HG03521 (cell line): Measurements from ENCODE around the gene UBE3B.

Source experiments
- ATAC-seq: cut with Tn5 transposase; IDR thresholded peaks from one replicate; pipeline ENCODE4 v1.9.1; 2021; ENCODE audit warnings: mild to moderate bottlenecking, moderate library complexity; ENCODE audit not compliant: unreplicated experiment

The UBE3B gene

DNA sequence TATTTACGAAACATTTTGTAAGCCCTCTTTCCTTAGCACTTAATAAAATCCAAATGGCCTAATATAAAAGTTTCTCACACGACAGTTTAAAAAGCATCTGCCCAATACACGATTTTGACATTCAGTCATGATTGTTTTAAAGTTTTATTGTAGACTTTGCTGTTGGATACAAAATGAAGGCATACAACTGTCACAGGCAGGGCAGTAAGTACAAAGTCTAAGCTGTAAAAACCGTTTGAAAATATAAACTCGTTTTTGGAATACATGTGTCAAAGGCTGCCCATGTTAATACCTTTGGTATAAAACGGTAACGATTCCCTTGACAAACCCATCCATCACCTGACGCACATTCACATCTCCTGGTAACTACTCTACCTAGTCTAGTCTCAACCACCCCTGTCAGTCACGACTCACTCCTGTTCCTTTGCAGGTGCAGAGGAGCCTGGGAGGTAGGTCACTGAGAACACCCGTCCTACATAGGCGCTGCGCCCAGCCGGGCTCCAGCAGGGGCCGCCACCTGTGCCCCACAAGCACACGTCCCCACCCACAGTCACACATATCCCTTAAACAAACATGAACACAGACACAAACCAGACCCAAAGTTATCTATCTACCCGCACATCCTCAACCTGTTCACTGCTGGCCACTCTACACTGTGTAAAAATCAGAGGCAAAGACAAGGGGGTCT is 27.4 kb upstream of the UBE3B start:
- no peak for ATAC-seq

DNA sequence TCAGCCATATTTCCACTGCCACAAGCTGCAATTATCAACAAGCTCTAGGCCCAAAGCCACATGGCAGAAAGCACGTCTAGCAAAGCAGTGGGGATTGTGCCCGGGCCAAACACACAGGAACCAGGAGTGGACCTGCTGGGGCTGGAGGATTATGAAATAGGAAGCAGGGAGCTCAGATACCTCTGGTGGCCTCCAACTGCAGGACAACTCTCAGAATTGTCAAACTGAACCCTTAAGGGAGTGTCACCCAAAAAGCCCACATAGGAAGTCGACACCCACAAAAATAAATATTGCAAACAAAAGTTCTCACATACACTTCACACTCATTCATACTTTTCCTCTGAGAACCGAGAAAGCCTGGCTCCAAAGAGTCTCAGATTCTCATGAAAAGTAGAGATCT is 26.5 kb upstream of the UBE3B start:
- ATAC-seq = no peak

DNA sequence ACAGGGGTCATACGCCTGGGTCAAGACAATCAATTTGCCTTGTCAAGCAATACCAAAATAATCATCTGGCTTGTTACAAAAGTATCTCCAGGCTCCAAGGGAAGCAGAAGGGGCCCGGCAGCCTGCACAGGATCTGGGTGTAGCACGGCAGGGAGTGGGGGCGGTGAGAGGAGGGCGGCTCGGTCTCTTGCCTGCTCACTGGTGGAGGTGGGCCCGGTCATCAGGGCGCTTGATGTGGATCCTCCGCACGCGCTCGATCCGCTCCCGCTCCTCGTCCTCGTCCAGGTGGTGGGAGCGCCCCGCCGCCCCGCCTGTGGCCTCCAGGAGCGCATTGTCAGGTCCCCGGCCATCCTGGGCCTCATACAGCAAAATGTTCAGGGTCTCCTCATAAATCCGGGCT is 26.0 kb upstream of the UBE3B start:
- ATAC-seq = no peak

DNA sequence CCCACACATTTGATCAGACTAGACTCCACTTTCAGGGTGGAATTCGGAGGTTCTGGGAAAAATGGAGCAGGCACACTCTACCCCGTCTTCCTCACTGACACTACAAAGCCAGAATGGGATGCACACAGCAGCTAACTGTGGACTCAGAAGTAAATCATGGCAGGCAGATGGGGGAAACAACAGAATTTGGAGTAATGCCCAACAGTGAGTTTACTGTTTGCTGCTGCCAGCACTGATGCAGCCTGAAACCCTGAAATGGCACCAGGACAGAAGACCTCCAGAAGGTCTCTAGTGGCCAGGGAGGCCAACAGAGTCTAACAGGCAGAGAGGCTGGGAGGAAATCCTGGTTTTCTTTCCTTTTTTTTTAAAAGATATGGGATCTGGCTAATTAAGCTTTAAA is 24.9 kb upstream of the UBE3B start:
- ATAC-seq = no peak

DNA sequence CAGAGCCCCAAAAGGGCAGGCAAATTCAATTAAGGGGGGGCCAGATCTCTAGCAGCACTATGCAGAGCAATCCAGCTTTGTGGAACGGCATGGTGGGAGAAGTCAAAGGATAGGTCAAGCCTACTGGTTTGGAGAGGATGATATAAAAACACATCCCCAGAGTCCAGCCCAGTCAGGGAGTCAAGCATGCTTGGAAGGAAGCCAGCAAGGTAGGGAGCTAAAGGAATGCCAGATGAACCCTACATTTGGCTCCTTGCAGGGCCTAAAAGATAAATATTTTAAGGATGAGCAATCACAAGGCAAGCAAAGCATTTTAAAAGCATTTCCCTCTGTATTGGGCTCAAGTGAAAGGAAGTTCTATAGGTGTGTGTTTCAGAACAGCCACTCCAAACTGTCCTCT is 21.7 kb upstream of the UBE3B start:
- ATAC-seq = no peak

DNA sequence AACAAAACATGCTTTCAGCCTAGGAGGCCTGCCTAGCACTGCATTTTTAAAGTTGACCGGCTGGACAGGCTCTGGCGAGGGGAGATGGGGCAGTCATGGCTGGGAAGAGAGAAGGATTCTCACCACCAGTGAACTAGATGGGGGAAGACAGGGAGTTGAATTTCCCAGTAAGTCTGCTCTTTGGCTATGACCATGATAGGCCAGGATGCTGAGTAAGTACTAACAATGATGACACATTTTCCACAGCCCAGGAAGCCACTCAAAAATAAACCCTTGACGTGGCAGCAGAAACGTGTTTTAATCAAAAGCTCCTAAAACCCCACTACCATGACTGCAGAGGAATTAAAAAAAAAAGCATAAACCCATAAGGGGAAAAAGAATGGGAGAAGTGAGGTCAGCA is 19.3 kb upstream of the UBE3B start:
- ATAC-seq = no peak

DNA sequence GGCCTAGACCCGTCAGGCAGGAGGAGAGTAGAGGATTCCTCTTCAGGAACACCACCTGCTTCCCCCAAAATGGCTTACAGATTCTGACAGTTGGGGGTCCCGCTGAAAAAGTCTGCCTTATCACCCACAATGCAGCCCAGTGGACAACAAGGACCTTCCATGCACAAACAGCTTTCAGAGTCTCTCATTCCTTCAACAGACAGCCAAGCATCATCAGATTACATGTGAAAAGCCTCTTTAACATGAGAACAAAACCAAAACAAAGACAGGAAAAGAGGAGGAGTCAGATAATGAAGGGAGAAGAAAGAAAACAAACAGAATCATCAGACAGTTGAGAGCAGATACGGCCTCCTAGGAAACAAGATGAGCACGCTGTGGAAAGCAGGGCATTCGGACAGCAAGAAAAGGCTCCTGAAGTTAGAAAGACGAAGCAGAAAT is 18.6 kb upstream of the UBE3B start:
- no peak for ATAC-seq

DNA sequence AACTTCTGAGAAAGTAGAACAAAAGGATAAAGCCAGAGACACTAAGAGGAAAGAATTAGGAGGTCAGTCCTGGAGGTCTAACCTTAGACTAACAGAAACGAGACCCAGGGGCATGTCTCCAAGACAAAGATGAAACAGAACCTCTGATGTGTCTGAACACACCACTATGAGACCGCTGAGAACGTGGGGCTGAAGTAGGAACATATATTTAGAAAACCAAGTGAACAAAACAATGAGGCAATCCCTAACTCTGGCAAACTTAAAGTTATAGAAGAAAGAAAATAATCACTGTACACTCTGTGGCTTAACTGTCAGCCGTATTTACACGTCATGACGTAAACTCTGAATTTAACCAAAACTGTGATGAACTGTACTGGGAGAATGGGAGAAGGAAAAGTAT is 18.2 kb upstream of the UBE3B start:
- ATAC-seq = no peak

DNA sequence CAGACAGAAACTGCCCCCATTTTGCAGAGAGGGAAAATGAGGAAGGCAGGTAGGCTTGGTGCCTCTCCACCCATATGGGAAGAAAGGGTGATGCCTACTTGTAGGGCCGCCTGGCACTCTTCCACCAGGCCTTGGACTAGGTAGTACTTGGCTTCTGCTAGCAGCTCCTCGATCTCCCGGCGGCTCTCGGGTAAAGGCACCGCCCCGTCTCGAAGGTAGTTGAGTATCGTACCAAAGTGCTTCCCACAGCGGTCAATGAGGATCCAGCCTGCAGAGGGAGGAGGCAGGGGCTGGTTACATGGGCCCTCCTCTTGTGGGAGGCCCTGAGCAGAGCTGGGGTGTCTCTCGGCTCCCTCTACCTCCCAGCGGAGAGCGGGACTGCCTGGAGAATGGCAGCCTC is 16.9 kb upstream of the UBE3B start:
- no peak for ATAC-seq

DNA sequence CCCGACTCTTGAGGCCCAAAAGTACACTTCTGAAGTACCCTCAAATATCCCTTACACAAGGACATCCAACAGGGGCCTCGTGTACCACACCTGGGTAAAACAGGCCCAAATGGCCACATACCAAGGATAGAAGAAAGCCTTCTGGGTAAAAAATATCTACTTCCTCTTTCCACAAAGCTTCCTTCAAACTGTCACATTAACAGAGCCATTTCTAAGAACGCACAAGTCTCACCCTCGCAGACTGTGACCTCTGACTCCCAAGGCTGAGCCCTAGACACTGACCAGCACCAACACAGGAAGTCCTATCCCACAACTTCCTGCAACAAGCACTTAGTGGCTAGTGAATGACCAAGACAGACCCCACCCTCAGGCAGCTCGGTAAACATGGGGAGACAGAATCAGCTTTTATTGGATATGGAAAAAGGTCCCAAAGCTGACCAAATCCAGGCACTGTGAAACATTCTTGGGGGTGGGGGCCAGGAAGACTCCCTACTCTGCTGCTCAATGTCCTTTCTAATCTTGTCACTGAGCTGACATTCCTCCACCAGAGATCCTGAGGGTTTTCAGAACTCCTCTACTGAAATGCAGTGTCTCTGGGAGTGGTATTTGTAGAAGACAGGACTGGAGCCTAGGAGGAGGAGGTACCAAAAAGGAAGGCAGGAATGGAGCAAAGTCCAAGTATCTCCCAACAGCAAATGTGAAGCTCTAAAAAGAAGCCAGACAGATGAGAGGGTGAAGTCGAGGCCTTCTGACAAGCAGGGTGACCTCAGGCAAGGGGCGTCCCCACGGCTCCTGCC is 16.2 kb upstream of the UBE3B start:
- no peak for ATAC-seq

DNA sequence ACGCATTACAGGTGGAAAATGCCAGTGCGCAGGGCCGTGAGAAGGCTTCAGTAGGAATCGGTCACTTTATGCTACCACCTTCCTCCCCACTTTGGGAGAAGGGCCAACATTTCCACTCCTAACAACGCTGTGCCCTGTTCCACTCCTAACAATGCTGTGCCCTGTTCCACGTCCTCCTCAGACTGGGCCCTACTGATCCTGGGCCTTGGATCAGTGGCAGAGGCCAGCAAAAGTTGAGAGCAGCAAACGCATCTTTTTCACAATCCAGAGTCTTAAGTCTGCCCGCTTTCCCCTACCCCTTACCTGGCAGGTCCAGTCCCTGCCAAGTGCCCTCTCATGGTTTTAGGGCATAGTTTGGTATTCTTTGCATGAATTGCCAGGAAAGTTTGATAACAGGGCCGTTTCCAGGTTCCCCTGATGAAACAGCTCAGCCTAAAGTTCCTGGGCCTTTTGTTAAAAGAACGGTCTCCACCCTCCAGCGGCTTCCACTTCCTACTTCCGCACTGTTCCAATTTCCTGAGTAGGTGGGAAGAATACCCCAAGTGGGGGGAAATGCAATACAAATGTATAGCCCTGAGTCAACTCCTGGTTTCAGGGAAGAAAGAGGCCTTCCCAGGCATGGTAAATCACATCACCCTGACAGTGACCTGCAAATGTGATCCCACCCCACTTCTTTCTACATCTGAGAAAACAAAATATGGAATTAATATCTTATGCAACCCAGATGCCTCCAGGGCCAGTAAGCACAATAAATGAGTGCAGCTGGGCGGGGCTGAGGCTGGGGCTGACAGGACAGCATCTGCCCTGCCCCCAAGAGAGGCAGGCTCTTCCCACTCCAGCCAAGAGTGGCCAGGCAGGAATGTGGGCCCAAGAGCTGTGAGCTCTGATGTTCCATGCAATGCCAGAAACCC is 15.3 kb upstream of the UBE3B start:
- ATAC-seq = no peak

DNA sequence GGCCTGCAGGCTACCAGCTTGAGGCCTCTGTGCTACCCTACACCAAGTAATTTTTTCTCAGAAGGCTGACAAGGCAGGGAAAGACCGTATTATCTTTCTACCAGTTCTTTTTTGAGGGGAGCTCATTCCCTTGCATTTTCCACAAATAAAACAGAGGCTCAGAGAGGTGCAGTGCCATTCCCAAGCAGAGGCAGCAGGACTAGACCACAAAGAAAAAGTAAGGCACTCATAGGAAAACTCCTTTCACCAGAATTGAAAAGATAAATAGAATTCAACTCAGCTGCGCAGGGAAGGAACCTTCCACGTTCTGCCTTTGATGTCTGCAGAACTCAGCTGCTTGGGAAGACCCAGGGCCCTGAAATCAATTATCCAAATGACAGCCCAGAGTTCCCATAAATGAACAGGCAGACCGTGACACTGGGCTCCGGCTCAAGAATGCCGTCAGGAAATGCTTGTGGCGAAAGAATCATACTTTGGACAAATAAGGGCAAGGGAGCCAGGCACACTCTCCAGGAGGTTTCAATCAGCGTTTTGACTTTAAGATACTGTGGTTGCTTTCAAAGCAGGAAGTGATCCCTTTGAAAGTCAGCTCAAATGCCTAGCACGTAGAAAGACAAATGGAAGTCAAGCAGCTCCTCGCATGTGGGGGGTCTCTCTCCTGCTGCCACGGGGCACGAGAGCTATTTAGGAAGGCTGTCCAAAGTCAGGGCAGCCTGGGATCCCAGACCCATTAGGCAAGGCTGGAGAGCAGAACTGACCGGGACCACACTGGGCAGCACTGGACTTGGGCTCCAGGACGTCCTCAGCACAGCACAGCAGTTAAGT is 14.4 kb upstream of the UBE3B start:
- ATAC-seq = no peak

DNA sequence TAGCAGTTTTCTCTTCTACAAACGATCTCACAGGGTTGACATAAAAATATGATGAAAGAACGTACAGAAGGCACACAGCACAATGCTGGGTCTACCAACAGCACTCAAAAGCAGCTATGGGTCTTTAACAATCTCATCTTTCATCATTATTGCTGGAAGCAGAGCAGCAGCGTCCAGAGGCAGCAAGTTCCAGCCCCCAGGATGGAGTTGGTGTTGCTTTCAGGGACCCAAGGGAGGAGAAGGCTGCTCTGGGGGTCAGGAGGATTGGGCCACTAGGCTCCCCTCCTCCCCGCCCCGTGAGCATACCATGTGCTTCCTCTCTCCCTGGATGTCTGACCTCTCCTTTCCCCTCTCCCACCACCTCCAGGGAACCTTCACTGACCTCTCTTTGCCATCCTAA is 13.7 kb upstream of the UBE3B start:
- ATAC-seq = no peak

DNA sequence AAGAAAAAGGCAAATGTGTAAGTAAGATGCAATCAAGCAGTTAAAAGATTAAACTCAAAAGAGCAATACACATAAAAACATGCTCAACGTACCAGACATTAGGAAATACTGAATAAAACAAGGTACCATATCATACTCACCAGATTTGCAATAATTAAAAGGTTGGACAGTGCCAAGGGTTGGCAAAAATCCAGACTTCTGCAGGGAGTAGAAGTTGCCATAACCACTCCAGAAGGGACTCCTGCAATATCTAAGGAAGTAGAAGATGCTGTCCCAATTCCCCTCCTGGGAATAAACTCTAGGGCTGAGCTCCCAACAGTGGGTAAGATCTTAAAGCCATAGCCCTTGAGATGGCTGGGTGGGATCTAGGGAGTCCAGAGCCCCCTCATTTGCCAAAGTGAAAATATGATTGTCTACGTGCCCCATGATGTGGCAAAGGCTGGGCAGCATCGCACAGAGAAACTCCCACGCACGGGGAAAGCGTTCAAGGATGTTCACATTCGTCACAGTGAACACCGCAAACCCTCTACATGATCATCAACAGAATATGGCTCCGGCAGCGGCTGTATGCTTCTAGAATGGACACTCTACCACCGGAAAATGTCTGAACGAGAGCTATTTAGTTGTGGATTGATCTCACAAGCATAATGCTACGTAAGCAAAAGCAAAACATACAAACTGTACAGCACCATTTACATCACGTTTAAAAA is 12.6 kb upstream of the UBE3B start:
- ATAC-seq = no peak

DNA sequence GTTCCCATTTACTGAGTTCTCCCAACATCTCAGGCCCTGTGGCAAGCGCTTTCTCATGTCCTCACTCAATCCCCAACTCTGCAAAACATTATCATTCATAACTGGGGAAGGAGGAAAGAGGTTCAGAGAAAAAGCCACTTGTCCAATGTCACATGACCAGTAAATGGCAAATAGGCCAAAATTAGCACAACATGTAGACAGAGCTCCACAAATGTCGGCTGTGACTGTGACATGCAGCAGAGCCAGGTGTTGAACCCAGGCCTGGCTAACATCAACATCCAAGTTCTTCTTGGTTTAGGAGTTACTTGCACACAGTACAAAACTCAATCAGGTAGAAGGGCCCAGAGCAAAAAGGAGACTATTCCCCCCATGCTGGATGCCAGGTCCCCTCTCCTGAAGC is 11.1 kb upstream of the UBE3B start:
- no peak for ATAC-seq

DNA sequence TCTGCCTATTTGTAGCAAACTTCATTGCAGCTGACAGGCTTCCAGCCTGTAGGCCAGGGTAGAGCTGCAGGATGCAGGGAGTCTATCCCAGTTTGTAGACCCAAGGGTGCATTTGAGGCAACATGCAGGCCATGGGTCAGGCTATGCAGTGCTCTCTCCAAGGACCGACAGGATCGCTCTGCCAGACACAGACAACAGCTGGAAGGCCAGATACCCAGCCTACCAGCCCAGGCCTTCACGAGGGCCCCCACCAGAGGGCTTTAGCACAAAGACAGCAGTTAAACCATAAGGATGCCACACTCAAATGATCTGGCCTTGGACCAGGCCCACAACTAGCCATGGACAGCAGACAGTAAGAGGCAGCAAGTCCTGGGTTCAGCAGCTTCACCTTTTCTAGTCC is 10.6 kb upstream of the UBE3B start:
- ATAC-seq = no peak

DNA sequence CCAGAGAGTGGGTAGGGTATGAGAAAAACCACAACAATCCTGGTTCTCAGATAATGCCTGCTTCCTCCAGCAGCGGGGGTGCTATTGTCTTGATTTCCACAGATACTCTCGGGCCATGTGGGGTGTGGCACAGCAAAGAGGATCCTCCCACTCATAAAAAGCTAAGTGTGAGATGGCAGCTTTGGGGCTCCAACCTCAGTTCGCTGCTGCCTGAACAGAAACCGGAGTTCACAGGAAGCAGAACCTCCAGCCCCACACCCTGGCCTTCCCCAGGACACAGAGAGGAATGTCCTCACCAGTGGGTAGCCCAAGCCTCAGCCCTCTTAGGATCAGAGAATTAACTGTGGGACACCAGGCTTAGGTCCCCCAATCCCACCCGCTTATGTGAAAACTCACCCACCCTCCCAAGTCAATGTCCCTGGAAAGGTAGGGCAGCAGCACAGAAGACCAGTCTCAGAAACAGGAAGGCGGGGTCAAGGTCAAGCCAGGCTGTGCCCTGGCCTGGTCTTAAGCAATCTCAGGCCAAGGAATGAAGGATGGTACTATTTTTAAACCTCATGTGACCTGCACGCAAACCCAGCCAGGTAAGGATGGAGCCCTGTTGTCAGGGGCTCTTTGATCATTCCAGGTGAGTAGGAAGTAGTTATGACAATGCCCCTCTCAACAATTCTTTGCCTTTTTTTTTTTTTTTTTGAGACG is 9.3 kb upstream of the UBE3B start:
- no peak for ATAC-seq

DNA sequence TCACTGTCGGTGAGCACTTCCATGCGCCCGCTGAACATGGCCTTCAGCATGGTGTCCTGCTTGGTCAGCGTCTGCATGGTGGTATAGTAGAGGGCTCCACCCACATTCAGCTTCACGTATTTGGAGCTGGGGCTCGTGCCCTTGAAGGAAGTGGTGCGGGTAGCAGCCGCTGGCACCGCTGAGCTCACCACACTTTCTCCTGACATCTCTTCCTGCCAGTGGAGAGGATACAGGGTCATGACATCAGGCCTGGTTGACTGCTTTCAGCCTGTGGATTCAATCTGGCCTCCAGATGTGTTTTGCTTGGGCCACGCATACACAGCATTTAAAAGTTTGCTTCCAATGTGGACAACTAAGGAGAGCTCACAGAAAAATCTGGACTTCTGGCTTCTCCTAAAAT is 7.9 kb upstream of the UBE3B start:
- ATAC-seq = no peak

DNA sequence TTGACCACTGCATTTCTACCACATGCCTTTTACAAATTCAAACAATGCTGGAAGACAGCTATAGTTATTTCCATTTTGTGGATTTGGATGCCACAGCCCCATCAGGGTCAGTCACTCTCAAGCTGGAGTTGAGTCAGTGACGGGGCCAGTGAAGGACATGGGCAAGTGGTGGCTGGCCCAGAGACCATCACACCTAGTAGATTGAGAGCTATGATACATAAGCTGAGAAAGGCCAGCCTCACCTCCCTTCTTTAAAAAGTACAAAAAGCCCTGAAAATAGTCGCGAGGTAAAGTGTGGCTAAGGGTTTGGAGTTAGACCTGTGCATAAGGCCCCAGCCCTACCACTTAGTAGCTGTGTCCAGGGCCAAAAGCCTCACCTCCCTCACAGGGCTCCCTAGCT is 4.4 kb upstream of the UBE3B start:
- ATAC-seq = no peak
